ENCODE results near the gene TMEM259.

DNA sequence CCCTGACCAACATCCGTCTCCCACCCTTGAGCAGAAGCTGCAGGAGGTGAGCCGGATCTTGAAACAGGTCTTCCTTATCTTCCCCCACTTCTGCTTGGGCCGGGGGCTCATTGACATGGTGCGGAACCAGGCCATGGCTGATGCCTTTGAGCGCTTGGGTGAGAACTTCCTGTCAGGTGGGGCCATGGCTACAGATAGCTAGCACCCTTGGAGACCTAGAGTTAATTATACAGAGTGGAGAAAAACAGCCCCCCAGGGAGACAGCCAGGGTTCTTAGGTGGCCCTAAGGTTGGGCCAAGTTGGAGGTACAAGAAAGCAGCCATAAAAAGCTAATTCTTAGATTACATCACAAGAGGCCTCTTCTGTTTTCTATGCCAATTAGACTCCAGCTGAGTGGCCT is 37.2 kb upstream of the TMEM259 start:
- TF ChIP-seq CTCF (IDR thresholded peaks at IDR 0.05): no peak
- no peak for TF ChIP-seq POLR2A (IDR thresholded peaks at IDR 0.05)
